ENCODE results near the gene CHRNG. TPM values are rescaled to one million over a fixed set of nuclear protein-coding genes. Genes with fewer than 3 reads are reported as not detected.

CHRNG gene
- total and polyA plus RNA-seq, 2 experiments from 2014 or later = 0.28 TPM; not detected in 1

GRCh38 chr2:232521959-232522622 is 17.4 kb upstream of the CHRNG start:
- Histone ChIP-seq H3K27me3 (peaks cover 61% of the 10 kb centered on the region), H3K4me3 (peak overlapping the region; percentile 5), H3K27ac (no peak overlapping the region), H3K9me3 (ENCODE audit: low read depth) (no peaks in the 10 kb centered on the region), H3K36me3 (no peaks in the 10 kb centered on the region), H3K4me1 (ENCODE audit: low read depth) (peaks cover 2% of the 10 kb centered on the region)
- peak; percentile 65 for TF ChIP-seq CTCF (IDR thresholded peaks at IDR 0.05; ENCODE audit: low read depth, low read length)
- peak; percentile 29 to 68 for DNase-seq (ENCODE audit: low read depth in 1 of 2, low spot score in 1 of 2)

GRCh38 chr2:232522623-232523401 is 16.7 kb upstream of the CHRNG start:
- peaks cover 2% of the 10 kb centered on the region for H3K4me1 ChIP-seq (ENCODE audit: low read depth)
- peaks cover 60% of the 10 kb centered on the region for H3K27me3 ChIP-seq
- TF ChIP-seq CTCF (IDR thresholded peaks at IDR 0.05; ENCODE audit: low read depth, low read length) = no peak
- no peaks in the 10 kb centered on the region for H3K36me3 ChIP-seq
- H3K4me3 ChIP-seq = no peak overlapping the region
- no peak for DNase-seq (ENCODE audit: low read depth in 1 of 2, low spot score in 1 of 2)
- H3K9me3 ChIP-seq (ENCODE audit: low read depth) = no peaks in the 10 kb centered on the region
- H3K27ac ChIP-seq = no peak overlapping the region

- Histone ChIP-seq H3K36me3 (no peaks in the 10 kb centered on the region), H3K27ac (no peak overlapping the region), H3K27me3 (peaks cover 56% of the 10 kb centered on the region), H3K9me3 (ENCODE audit: low read depth) (no peaks in the 10 kb centered on the region), H3K4me1 (ENCODE audit: low read depth) (peaks cover 2% of the 10 kb centered on the region), H3K4me3 (peak overlapping the region; percentile 27)
- TF ChIP-seq CTCF (IDR thresholded peaks at IDR 0.05; ENCODE audit: low read depth, low read length) = no peak
- DNase-seq (ENCODE audit: low read depth in 1 of 2, low spot score in 1 of 2) = no peak
Observed at GRCh38 chr2:232523402-232523681, 16.1 kb upstream of the CHRNG start.

- peaks cover 53% of the 10 kb centered on the region for H3K27me3 ChIP-seq
- TF ChIP-seq CTCF (IDR thresholded peaks at IDR 0.05; ENCODE audit: low read depth, low read length) = peak; percentile 36
- H3K9me3 ChIP-seq (ENCODE audit: low read depth) = no peaks in the 10 kb centered on the region
- peaks cover 2% of the 10 kb centered on the region for H3K4me1 ChIP-seq (ENCODE audit: low read depth)
- no peaks in the 10 kb centered on the region for H3K36me3 ChIP-seq
- H3K27ac ChIP-seq = no peak overlapping the region
- peak; percentile 44 to 85 for DNase-seq (ENCODE audit: low read depth in 1 of 2, low spot score in 1 of 2)
- H3K4me3 ChIP-seq = peak overlapping the region; percentile 27
Observed at GRCh38 chr2:232523682-232524597, 15.6 kb upstream of the CHRNG start.

GRCh38 chr2:232524771-232525170 is 14.7 kb upstream of the CHRNG start:
- H3K9me3 ChIP-seq (ENCODE audit: low read depth) = no peaks in the 10 kb centered on the region
- peaks cover 44% of the 10 kb centered on the region for H3K27me3 ChIP-seq
- DNase-seq (ENCODE audit: low read depth in 1 of 2, low spot score in 1 of 2) = no peak
- no peak overlapping the region for H3K4me3 ChIP-seq
- H3K27ac ChIP-seq = no peak overlapping the region
- H3K4me1 ChIP-seq (ENCODE audit: low read depth) = peaks cover 2% of the 10 kb centered on the region
- TF ChIP-seq CTCF (IDR thresholded peaks at IDR 0.05; ENCODE audit: low read depth, low read length) = no peak
- H3K36me3 ChIP-seq = no peaks in the 10 kb centered on the region
